Thyroid gland (tissue), 4 donors: Measurements from ENCODE around the gene DNAH17. TPM values are rescaled to one million over a fixed set of nuclear protein-coding genes. Genes with fewer than 3 reads are reported as not detected.

Experiments
- DNase-seq, 2 donors: peaks; one replicate each; pipeline ENCODE4 v3.0.0-alpha.2; 2019
- H3K27ac ChIP-seq, 3 donors: fragments of 200-600 bp; sonication (generic); 1 replicate in 2 of 3; 2 replicates in 1 of 3; pipeline ENCODE4 v1.5.1; 2016 to 2019; ENCODE audit warnings: mild to moderate bottlenecking in 1 of 3, moderate library complexity in 1 of 3
- H3K27me3 ChIP-seq: fragments of 200-600 bp; sonication (generic); one replicate; pipeline ENCODE4 v1.5.1; 2019
- H3K36me3 ChIP-seq, 2 donors: fragments of 200-600 bp; sonication (generic); one replicate each; pipeline ENCODE4 v1.5.1; 2016 to 2019
- H3K4me1 ChIP-seq, 2 donors: fragments of 200-600 bp; sonication (generic); one replicate each; pipeline ENCODE4 v1.5.1; 2017 to 2019
- H3K4me3 ChIP-seq, 3 donors: fragments of 200-600 bp; sonication (generic); replicated peaks in 1 of 3; 1 replicate in 2 of 3; 2 replicates in 1 of 3; pipeline ENCODE4 v1.5.1; 2016; ENCODE audit warnings: mild to moderate bottlenecking in 1 of 3
- H3K9me3 ChIP-seq: fragments of 200-600 bp; sonication (generic); one replicate; pipeline ENCODE4 v1.5.1; 2017
- POLR2A ChIP-seq, 2 donors: fragments of 450-650 bp; IDR thresholded peaks; one replicate each; pipeline ENCODE4 v1.6.1; 2017; ENCODE audit warnings: antibody characterized with exemption in 2 of 2, mild to moderate bottlenecking in 2 of 2, moderate library complexity in 1 of 2
- WGBS, 2 donors: methylation state at CpG; one replicate each; pipeline ENCODE4 v1.1.5; 2017; 5-methylcytosine and 5-hydroxymethylcytosine counted together
- intact Hi-C: fragments of 100-400 bp; cut with DNase I; formaldehyde crosslinking; loops from one replicate; pipeline ENCODE4 v1.15.1; 2023
- total RNA-seq, 4 donors: library from RNA; depleted of rRNA; stranded (reverse); fragments of >200 nt; gene quantifications; one replicate each; pipeline ENCODE4 v1.2.3, GENCODE V29; 2016
- TF ChIP-seq, protein P1 (sequence below), 6 experiments: fragments of 200-600 bp in 3 of 6; fragments of 450-650 bp in 3 of 6; sonication (generic) in 3 of 6; IDR thresholded peaks; one replicate each; pipeline ENCODE4 v1.5.1; 2016 to 2019; ENCODE audit warnings: antibody characterized with exemption in 6 of 6, mild to moderate bottlenecking in 2 of 6, inconsistent platforms in 1 of 6, moderate library complexity in 1 of 6

DNAH17 gene
- total RNA-seq, 4 donors from 2014 or later, result 0.21 to 0.67 (median 0.32) TPM

DNA sequence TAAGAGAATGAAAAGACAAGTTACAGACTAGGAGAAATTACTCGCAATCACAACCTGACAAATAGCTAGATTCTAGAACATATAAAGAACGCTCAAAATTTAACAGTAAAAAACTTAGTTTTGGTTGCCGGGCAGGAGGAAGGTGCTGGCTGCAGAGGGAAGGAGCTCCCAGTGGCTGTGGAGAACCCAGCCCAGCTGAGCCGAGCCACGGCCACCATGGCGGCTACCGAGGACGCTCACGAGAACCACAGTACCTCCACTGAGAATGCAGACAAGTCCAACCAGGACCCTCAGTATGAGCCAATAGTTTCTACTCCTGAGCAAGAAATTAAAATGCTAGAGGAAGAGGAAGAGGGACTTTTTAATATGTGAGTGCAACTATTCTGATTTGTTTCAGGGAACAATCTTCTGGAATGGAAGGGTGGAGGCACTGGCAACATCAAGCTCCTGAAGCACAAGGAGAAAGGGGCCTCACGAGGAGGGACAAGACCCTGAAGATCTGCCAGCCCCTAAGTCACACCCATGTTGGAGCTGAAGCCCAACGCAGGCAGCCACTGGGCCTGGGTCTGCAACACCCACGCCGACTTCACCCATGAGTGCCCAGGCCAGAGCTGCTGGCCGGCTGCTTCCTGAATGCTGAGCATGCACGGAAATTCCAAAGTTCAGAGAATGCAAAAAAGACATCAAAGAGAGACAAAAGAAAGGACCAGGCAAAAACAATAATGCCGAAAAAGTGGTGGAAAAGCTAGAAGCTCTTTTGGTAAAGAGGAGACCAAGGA, 55.0 kb downstream of the DNAH17 start:
- no peaks in the 10 kb centered on the region for H3K27me3 ChIP-seq
- no peak for DNase-seq
- 92 to 94% methylated on average over 16 of the region's 16 CpGs for WGBS, 2 donors
- H3K4me1 ChIP-seq, result peaks cover 0 to 5% of the 10 kb centered on the region in 2 donors
- intact Hi-C loops, result no loop called here
- no peaks in the 10 kb centered on the region for H3K9me3 ChIP-seq
- H3K27ac ChIP-seq, result no peak overlapping the region
- H3K4me3 ChIP-seq, result no peak overlapping the region
- no peaks in the 10 kb centered on the region for H3K36me3 ChIP-seq
- TF ChIP-seq, protein P1, sequence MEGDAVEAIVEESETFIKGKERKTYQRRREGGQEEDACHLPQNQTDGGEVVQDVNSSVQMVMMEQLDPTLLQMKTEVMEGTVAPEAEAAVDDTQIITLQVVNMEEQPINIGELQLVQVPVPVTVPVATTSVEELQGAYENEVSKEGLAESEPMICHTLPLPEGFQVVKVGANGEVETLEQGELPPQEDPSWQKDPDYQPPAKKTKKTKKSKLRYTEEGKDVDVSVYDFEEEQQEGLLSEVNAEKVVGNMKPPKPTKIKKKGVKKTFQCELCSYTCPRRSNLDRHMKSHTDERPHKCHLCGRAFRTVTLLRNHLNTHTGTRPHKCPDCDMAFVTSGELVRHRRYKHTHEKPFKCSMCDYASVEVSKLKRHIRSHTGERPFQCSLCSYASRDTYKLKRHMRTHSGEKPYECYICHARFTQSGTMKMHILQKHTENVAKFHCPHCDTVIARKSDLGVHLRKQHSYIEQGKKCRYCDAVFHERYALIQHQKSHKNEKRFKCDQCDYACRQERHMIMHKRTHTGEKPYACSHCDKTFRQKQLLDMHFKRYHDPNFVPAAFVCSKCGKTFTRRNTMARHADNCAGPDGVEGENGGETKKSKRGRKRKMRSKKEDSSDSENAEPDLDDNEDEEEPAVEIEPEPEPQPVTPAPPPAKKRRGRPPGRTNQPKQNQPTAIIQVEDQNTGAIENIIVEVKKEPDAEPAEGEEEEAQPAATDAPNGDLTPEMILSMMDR (IDR thresholded peaks at IDR 0.05), result no peak
- TF ChIP-seq POLR2A (IDR thresholded peaks at IDR 0.05), result no peak

DNA sequence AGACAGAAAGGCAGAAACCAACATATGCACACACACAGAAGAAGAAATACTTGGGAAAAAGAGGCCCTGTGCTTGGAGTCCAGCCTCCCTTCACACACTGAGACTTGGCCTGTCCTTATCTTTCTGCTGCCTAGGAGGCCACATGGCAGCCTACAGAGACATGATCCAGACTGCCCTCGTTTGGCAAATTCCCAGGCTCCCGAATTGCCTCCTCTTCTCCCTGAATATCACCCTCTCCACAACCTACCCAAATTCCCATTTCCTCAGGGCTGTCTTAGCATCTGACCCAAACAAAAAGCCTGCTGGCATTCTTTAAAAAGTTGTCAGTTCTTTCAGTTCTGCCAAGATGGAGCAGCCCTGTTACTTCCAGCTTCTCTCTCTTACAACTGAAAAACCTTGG, 59.8 kb downstream of the DNAH17 start:
- H3K27ac ChIP-seq, result no peak overlapping the region
- H3K27me3 ChIP-seq, result no peaks in the 10 kb centered on the region
- no peak for DNase-seq
- H3K36me3 ChIP-seq, result no peaks in the 10 kb centered on the region
- no peaks in the 10 kb centered on the region for H3K9me3 ChIP-seq
- TF ChIP-seq, protein P1 (IDR thresholded peaks at IDR 0.05), result no peak
- no peak for TF ChIP-seq POLR2A (IDR thresholded peaks at IDR 0.05)
- no peak overlapping the region for H3K4me3 ChIP-seq
- intact Hi-C loops, result no loop called here
- 81 to 91% methylated on average over 2 of the region's 2 CpGs for WGBS, 2 donors
- H3K4me1 ChIP-seq, result peaks cover 0 to 5% of the 10 kb centered on the region in 2 donors

DNA sequence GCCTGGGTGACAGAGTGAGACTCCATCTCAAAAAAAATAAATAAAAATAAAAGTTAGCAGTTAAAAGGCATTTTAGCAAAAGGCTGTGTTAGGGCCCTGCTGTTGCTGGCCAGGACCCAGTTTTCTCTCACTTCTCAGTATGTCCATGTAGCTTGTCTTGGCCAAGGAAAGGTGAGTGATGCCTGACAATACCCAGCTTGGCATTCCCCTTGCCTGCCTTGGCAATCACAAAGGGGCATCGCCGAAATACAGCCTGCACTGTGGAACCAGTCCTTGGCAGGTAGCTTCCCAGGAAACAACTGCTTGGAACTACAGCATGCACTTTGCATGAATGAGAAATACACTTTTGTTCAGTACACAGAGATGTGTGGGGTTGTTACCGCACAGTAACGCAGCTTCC, 61.7 kb downstream of the DNAH17 start:
- no peak overlapping the region for H3K4me3 ChIP-seq
- no peaks in the 10 kb centered on the region for H3K36me3 ChIP-seq
- peaks cover 0 to 5% of the 10 kb centered on the region in 2 donors for H3K4me1 ChIP-seq
- no peak for DNase-seq
- TF ChIP-seq POLR2A (IDR thresholded peaks at IDR 0.05), result no peak
- TF ChIP-seq, protein P1 (IDR thresholded peaks at IDR 0.05), result no peak
- no peaks in the 10 kb centered on the region for H3K27me3 ChIP-seq
- intact Hi-C loops, result no loop called here
- WGBS, 2 donors, result 77 to 88% methylated on average over 4 of the region's 4 CpGs
- H3K9me3 ChIP-seq, result no peaks in the 10 kb centered on the region
- H3K27ac ChIP-seq, result no peak overlapping the region

DNA sequence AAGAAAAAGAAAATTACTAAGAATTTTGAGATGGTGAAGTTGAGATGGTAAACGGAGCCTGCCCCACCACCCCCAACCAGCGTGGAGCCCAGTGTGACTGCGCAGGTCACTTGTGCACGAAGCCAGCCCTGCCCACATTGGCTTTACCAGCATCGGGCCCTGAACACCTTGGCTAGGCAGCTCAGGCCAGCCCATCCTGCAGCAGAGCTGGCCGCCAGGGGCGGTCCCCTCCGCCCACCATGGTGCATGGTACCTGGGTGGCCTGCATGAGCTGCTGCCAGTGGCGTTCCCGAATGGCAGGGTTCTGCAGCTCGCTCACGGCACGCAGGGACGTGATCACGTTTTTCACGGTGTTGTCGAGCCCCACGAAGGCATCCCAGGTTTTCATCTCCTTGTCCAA, 62.7 kb downstream of the DNAH17 start:
- WGBS, 2 donors, result 92 to 95% methylated on average over 17 to 18 of the region's 18 CpGs
- Histone ChIP-seq H3K9me3 (no peaks in the 10 kb centered on the region), H3K4me1 (peaks cover 0 to 5% of the 10 kb centered on the region in 2 donors), H3K36me3 (no peaks in the 10 kb centered on the region), H3K27me3 (no peaks in the 10 kb centered on the region), H3K4me3 (no peak overlapping the region), H3K27ac (no peak overlapping the region)
- intact Hi-C loops, result no loop called here
- TF ChIP-seq, protein P1 (IDR thresholded peaks at IDR 0.05), result no peak
- no peak for TF ChIP-seq POLR2A (IDR thresholded peaks at IDR 0.05)
- DNase-seq, result no peak

DNA sequence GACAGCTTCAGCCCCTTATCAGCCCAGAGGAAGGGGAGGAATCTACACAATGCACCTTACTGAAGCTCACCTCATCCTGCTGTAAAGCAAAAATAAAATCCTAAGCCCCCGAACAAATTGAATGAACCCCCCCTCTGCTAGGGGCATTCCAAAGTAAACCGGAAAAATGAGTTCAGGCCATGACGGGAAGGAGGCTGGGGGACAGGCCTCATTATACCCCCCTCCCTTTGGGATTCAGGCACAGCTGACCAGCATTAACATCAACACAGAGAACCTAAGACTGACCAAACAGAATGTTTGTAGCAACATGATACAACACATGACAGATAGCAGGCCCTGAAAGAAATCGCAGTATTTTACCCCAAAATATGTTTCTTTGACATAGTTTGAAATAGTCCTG, 64.2 kb downstream of the DNAH17 start:
- intact Hi-C loops, result no loop called here
- whole genome bisulfite sequencing, 2 donors, result 66 to 71% methylated on average over 4 of the region's 4 CpGs
- DNase-seq, result no peak
- Histone ChIP-seq H3K4me3 (no peak overlapping the region), H3K36me3 (no peaks in the 10 kb centered on the region), H3K27me3 (no peaks in the 10 kb centered on the region), H3K27ac (no peak overlapping the region), H3K9me3 (no peaks in the 10 kb centered on the region), H3K4me1 (peaks cover 0 to 5% of the 10 kb centered on the region in 2 donors)
- TF ChIP-seq POLR2A (IDR thresholded peaks at IDR 0.05), result no peak
- TF ChIP-seq, protein P1 (IDR thresholded peaks at IDR 0.05), result no peak
